Calu3 (cell line): ENCODE measurements around the gene RFESD. TPM values are rescaled to one million over a fixed set of nuclear protein-coding genes. Genes with fewer than 3 reads are reported as not detected.

Source experiments
- BruUV-seq: library from RNA; stranded (reverse); fragments of 400-500 nt; replicated peaks from 2 replicates; lab custom pipeline; 2021; lab: Mats Ljungman, UMichigan
- CTCF ChIA-PET: fragments of 300-600 bp; sonication (Branson Sonifier 250); formaldehyde crosslinking; loops from one replicate; lab custom pipeline; 2022; ENCODE audit warnings: antibody characterized with exemption; lab: Charles Lee
- DNase-seq: peaks from one replicate; pipeline ENCODE4 v3.0.0; 2022
- H3K27ac Mint-ChIP-seq: one replicate; pipeline ENCODE4 v1.8.0; 2022; ENCODE audit warnings: mixed read lengths; ENCODE audit not compliant: unreplicated experiment
- H3K27me3 Mint-ChIP-seq: one replicate; pipeline ENCODE4 v1.8.0; 2022; ENCODE audit warnings: mixed read lengths; ENCODE audit not compliant: unreplicated experiment
- H3K36me3 Mint-ChIP-seq: one replicate; pipeline ENCODE4 v1.8.0; 2022; ENCODE audit warnings: mild to moderate bottlenecking, moderate library complexity, mixed read lengths; ENCODE audit not compliant: insufficient read depth, unreplicated experiment
- H3K4me1 Mint-ChIP-seq: one replicate; pipeline ENCODE4 v1.8.0; 2022; ENCODE audit warnings: mild to moderate bottlenecking, low read depth, mixed read lengths; ENCODE audit not compliant: unreplicated experiment
- H3K4me3 Mint-ChIP-seq: one replicate; pipeline ENCODE4 v1.8.0; 2022; ENCODE audit warnings: mild to moderate bottlenecking, low read depth, moderate library complexity, mixed read lengths; ENCODE audit not compliant: unreplicated experiment
- H3K9me3 Mint-ChIP-seq: one replicate; pipeline ENCODE4 v1.8.0; 2022; ENCODE audit warnings: low read depth, mixed read lengths; ENCODE audit not compliant: unreplicated experiment
- intact Hi-C: fragments of 100-400 bp; cut with micrococcal nuclease; formaldehyde crosslinking; loops from one replicate; pipeline ENCODE4 v1.10.0; 2022; ENCODE audit not compliant: unreplicated experiment
- total RNA-seq: library from RNA; stranded (reverse); gene quantifications from 2 replicates; pipeline ENCODE4 v1.2.3, GENCODE V29; 2022
- TF ChIP-seq, protein P1 (sequence below): fragments of 200-600 bp; IDR thresholded peaks from one replicate; pipeline ENCODE4 v1.8.0; 2022; ENCODE audit warnings: antibody characterized with exemption; ENCODE audit not compliant: unreplicated experiment

RFESD gene
- total RNA-seq, 1 experiment from 2014 or later = 2.9 TPM

DNA sequence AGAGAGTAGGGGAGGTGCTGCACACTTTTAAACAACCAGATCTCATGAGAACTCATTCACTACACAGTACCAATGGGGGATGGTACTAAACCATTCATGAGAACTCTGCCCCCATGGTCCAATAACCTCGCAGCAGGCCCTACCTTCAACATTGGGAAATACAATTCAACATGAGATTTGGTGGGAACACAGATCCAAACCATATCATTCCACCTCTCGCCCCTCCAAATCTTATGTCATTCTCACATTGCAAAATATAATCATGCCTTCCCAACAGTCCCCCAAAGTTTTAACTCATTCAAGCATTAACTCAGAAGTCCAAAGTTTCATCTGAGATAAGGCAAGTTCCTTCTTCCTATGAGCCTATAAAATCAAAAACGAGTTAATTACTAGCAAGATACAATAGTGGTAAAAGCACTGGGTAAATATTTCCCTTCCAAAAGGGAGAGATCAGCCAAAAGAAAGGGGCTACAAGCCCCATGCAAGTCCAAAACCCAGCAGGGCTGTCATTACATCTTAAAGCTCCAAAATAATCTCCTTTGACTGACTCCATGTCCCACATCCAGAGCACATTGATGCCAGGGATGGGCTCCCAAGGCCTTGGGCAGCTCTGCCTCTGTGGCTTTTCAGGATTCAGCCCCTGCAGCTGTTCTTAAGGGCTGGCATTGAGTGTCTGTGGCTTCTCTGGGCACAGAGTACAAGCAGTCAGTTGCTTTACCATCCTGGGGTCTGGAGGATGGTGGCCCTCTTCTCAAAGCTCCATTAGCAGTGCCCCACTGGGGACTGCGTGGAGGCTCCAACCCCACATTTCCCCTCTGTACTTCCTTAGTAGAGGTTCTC is 18.4 kb upstream of the RFESD start:
- no peak overlapping the region for H3K27ac Mint-ChIP-seq
- peaks cover 17% of the 10 kb centered on the region for H3K27me3 Mint-ChIP-seq
- CTCF ChIA-PET = no interaction called here
- no peaks in the 10 kb centered on the region for H3K36me3 Mint-ChIP-seq
- no peak for DNase-seq
- BruUV-seq = no TSS peak
- intact Hi-C loops = no loop called here
- peaks cover 14% of the 10 kb centered on the region for H3K4me1 Mint-ChIP-seq
- H3K9me3 Mint-ChIP-seq = no peaks in the 10 kb centered on the region
- H3K4me3 Mint-ChIP-seq = no peak overlapping the region
- TF ChIP-seq, protein P1, sequence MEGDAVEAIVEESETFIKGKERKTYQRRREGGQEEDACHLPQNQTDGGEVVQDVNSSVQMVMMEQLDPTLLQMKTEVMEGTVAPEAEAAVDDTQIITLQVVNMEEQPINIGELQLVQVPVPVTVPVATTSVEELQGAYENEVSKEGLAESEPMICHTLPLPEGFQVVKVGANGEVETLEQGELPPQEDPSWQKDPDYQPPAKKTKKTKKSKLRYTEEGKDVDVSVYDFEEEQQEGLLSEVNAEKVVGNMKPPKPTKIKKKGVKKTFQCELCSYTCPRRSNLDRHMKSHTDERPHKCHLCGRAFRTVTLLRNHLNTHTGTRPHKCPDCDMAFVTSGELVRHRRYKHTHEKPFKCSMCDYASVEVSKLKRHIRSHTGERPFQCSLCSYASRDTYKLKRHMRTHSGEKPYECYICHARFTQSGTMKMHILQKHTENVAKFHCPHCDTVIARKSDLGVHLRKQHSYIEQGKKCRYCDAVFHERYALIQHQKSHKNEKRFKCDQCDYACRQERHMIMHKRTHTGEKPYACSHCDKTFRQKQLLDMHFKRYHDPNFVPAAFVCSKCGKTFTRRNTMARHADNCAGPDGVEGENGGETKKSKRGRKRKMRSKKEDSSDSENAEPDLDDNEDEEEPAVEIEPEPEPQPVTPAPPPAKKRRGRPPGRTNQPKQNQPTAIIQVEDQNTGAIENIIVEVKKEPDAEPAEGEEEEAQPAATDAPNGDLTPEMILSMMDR = no peak

DNA sequence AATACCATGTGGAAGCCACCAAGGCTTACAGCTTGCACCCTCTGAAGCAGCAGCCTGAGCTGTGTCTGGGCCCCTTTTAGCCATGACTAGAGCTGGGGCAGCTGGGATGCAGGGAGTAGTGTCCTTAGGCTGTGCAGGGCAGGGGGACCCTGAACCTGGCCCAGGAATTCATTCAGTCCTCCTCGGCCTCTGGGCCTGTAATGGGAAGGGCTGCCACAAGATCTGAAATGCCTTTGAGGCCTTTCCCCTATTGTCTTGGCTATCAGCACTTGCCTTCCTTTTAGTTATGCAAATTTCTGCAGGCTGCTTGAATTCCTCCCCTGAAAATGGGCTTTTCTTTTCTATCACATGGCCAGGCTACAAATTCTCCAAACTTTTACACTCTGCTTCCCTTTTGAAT is 17.6 kb upstream of the RFESD start:
- Mint-ChIP-seq H3K9me3 (no peaks in the 10 kb centered on the region), H3K4me3 (no peak overlapping the region), H3K36me3 (no peaks in the 10 kb centered on the region), H3K27ac (no peak overlapping the region), H3K4me1 (peaks cover 14% of the 10 kb centered on the region), H3K27me3 (peaks cover 10% of the 10 kb centered on the region)
- no TSS peak for BruUV-seq
- intact Hi-C loops = no loop called here
- DNase-seq = no peak
- CTCF ChIA-PET = no interaction called here
- TF ChIP-seq, protein P1 = no peak

DNA sequence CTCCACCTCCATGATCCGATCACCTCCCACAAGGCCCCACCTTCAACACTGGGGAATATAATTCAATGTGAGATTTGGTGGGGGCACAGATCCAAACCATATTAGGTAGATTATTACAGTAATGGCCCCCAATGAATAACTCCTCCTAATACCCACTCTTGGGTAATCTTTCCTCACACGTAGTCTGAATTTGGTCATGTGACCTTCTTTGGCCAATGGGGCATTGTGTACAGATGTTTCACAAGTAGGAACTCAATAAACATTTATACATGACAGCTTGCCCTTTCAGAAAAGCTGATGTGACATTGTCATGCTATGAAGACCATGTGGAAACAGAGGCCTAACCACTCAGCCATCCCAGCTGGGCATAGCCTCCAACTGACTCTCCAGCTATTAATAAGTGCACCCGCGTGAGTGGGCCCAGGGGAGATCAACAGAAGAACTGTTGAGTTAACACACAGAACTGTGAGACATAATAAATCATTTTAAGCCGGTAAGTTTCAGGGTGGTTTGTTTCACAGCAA is 16.1 kb upstream of the RFESD start:
- Mint-ChIP-seq H3K4me1 (peaks cover 14% of the 10 kb centered on the region), H3K27me3 (no peaks in the 10 kb centered on the region), H3K4me3 (no peak overlapping the region), H3K36me3 (no peaks in the 10 kb centered on the region), H3K9me3 (no peaks in the 10 kb centered on the region), H3K27ac (no peak overlapping the region)
- BruUV-seq = no TSS peak
- intact Hi-C loops = no loop called here
- TF ChIP-seq, protein P1 = no peak
- DNase-seq = no peak
- CTCF ChIA-PET = interaction anchor here (1.1 kb wide), 1 partner anchor 16 kb away, joined by 3 read pairs; the partner anchor contains the start of gene RFESD

DNA sequence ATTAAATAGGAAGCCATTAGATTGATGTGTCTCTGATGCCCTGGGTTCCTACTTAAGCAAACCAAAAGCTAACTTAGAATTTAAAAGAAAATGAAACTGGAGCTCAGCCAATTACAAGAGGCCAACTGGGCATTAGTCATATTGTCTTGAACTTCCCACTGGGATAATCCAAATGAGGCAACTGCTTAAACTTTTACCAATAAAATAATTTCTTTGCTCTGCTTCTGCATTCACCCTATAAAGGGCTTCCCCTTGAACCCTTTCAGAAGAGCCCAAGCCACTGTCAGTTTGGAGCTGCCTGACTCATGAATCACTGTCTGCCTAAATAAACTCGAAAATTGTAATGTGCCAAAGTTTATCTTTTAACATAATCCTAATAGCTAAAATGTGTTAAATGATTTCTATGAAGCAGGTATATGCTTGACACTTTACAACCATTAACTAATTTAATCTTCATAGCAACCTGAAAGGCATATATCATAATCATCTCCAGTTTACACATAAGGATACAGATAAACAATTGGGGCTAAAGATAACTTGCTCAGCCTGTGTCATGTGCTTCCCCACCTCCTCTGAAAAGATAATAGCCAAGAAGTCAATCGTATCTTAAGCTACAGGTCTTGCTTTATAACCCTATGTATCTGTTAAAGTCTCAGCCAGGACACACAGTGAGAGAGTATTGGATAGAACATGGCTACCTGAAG is 15.2 kb upstream of the RFESD start:
- CTCF ChIA-PET = interaction anchor here (0.9 to 1.6 kb wide), 3 partner anchors 15 to 150 kb away, joined by 3 to 4 read pairs (median 3); partner anchors contain the start of gene RFESD
- Mint-ChIP-seq H3K4me1 (peaks cover 14% of the 10 kb centered on the region), H3K27me3 (no peaks in the 10 kb centered on the region), H3K36me3 (no peaks in the 10 kb centered on the region), H3K4me3 (no peak overlapping the region), H3K27ac (peak overlapping the region; percentile 47), H3K9me3 (no peaks in the 10 kb centered on the region)
- no peak for DNase-seq
- BruUV-seq = no TSS peak
- intact Hi-C loops = no loop called here
- TF ChIP-seq, protein P1 = no peak
